NCI-H2196 treated with DMSO at 0.1 percent for 48 hours (cell line): ENCODE data around the gene CCDC178.

ENCODE experiments used
- DNase-seq: peaks from one replicate; lab custom pipeline; 2025; ENCODE audit not compliant: unreplicated experiment; lab: John Stamatoyannopoulos, UW

Gene CCDC178

DNA sequence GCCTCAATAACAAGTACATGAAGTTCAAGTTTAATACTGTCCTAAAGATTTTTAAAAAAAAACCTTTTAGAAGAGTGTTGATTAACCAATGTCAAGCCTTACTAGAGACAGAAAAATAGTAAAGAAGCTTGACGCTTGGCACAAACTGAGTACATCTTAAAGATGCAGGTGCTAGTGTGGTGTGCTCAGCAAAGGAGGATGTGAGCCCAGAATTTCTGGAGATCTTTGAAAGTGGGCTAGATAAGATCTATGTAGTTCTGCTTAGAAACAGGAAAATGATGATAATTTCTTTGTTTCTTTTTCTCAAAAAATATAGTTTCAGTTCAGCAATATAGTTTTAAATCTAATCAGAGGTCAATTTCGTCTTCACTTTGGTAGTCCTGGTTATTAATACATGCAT, 549.4 kb downstream of the CCDC178 start:
- DNase-seq: no peak

DNA sequence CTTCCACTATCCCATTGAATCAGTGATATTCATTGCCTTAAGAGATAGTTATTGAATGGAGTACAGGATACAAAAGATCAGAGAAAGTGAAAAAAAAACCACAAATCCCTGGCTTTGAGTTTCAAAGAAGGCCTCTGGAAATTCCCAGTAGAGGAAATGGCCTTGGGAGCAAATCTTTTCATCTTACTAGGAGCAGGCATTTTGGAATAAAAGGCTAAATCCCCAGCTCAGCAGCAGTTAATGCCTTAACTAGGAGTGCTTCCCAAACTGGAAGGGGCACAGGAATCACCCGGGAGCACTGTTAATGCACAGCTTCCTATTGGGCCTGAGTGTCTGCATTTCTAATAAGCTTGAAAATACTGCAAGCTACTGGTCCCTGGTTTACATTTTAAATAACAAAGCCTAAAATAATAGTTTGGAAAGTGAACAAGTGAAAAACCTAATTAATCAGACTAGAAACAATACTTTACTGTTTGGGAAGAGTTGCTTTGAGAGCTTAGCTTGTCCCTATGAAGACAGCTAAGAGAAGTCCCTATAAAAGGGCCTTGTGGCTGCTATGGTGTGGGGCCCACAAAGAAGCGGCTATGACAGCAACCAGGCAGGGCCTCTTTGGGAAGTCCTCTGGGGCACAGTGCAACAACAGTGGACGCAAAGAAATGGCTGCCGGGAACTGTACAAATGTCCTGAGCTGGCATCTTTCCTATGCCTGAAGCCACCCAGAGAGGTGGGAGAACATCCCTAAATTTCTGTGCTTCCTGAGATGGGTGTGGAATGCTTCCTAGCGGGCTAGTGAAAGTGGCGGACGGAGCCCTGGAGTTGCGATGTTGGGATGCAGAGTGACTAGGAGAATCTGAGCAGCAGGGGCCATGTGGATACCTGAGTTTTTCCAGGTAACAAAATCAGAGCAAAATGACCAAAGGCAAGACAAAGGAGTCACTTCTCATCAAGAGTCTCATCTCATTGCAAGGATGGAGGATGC, 550.6 kb downstream of the CCDC178 start:
- DNase-seq: no peak

DNA sequence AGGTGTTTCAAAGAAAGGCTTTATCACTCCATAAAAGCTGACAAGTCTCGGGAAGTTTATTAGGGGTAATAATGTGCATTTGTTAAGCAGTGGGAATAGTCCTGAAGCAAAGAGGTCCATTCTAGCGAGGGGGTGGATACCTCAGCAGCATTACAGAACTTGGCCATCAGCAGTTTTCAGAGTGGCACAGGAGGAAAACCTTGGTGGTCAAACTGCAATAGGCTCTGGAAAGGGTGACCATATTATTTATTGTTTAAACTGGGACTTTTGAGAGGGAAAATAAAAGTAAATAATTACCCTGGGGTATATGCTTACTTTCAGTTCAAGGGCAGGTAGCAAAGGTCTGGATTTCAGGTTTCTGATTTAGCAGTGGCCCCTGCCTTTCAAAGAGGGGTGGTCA, 552.2 kb downstream of the CCDC178 start:
- DNase-seq: no peak
